Mesenchymal stem cell (in vitro differentiated cells and primary cell): ENCODE data around the gene NR2F2.

Source experiments
- DNase-seq: peaks from one replicate; pipeline ENCODE4 v3.0.0-alpha.2; 2013
- H2AFZ ChIP-seq: one replicate; pipeline ENCODE4 v1.6.1; 2013; ENCODE audit warnings: low read depth, mild to moderate bottlenecking, control low read depth, inconsistent platforms, low read length, moderate library complexity
- H2AK5ac ChIP-seq: 2 replicates; pipeline ENCODE4 v1.6.1; 2013; ENCODE audit warnings: low read length, moderate library complexity, mild to moderate bottlenecking, inconsistent platforms; ENCODE audit not compliant: severe bottlenecking
- H2BK120ac ChIP-seq: one replicate; pipeline ENCODE4 v1.6.1; 2013; ENCODE audit warnings: low read depth, mild to moderate bottlenecking, inconsistent platforms, low read length, moderate library complexity
- H2BK12ac ChIP-seq, 2 experiments: one replicate each; pipeline ENCODE4 v1.6.1; 2013; ENCODE audit warnings: inconsistent platforms in 2 of 2, low read length in 2 of 2, mild to moderate bottlenecking in 2 of 2, moderate library complexity in 2 of 2, control low read depth in 1 of 2
- H2BK15ac ChIP-seq: one replicate; pipeline ENCODE4 v1.6.1; 2013; ENCODE audit warnings: mild to moderate bottlenecking, low read depth, inconsistent platforms; ENCODE audit not compliant: poor library complexity, severe bottlenecking
- H2BK5ac ChIP-seq: 2 replicates; pipeline ENCODE4 v1.6.1; 2013; ENCODE audit warnings: low read depth, mild to moderate bottlenecking, low read length, control low read depth, inconsistent platforms; ENCODE audit not compliant: poor library complexity, severe bottlenecking
- H3K14ac ChIP-seq, 2 experiments: one replicate each; pipeline ENCODE4 v1.6.1; 2013; ENCODE audit warnings: inconsistent platforms in 2 of 2, low read length in 2 of 2, control low read depth in 1 of 2, mild to moderate bottlenecking in 1 of 2, moderate library complexity in 1 of 2
- H3K18ac ChIP-seq, 2 experiments: one replicate each; pipeline ENCODE4 v1.6.1; 2013; ENCODE audit warnings: inconsistent platforms in 2 of 2, low read length in 2 of 2, control low read depth in 1 of 2, low read depth in 1 of 2, mild to moderate bottlenecking in 1 of 2
- H3K23ac ChIP-seq, 2 experiments: one replicate each; pipeline ENCODE4 v1.6.1; 2013; ENCODE audit warnings: inconsistent platforms in 2 of 2, low read length in 2 of 2, mild to moderate bottlenecking in 2 of 2, moderate library complexity in 2 of 2, control low read depth in 1 of 2
- H3K27ac ChIP-seq: 2 replicates; pipeline ENCODE4 v1.5.1; 2013; ENCODE audit warnings: mild to moderate bottlenecking, moderate library complexity, low read length, control low read depth, inconsistent platforms; ENCODE audit not compliant: poor library complexity, severe bottlenecking
- H3K27me3 ChIP-seq, 2 experiments: 2 replicates each; pipeline versions ENCODE4 v1.6.1 to v1.7.0; 2013; ENCODE audit warnings: low read length in 2 of 2, mild to moderate bottlenecking in 2 of 2, moderate library complexity in 2 of 2, control low read depth in 1 of 2, inconsistent platforms in 1 of 2; ENCODE audit not compliant: control insufficient read depth in 1 of 2, insufficient read depth in 1 of 2
- H3K36me3 ChIP-seq, 2 experiments: 2 replicates each; pipeline versions ENCODE4 v1.6.1 to v1.7.0; 2013; ENCODE audit warnings: low read length in 2 of 2, control low read depth in 1 of 2, inconsistent platforms in 1 of 2, low read depth in 1 of 2, mild to moderate bottlenecking in 1 of 2; ENCODE audit not compliant: insufficient read depth in 2 of 2, control insufficient read depth in 1 of 2
- H3K4ac ChIP-seq, 2 experiments: one replicate each; pipeline ENCODE4 v1.6.1; 2013; ENCODE audit warnings: inconsistent platforms in 2 of 2, low read length in 2 of 2, mild to moderate bottlenecking in 2 of 2, moderate library complexity in 2 of 2, control low read depth in 1 of 2, low read depth in 1 of 2
- H3K4me1 ChIP-seq: 2 replicates; pipeline ENCODE4 v1.6.1; 2013; ENCODE audit warnings: low read depth, low read length, control low read depth; ENCODE audit not compliant: control insufficient read depth, insufficient read depth
- H3K4me2 ChIP-seq: 2 replicates; pipeline ENCODE4 v1.6.1; 2013; ENCODE audit warnings: low read length, mild to moderate bottlenecking, inconsistent platforms; ENCODE audit not compliant: poor library complexity, severe bottlenecking
- H3K4me3 ChIP-seq, 2 experiments: 2 replicates each; pipeline versions ENCODE4 v1.5.1 to v1.7.0; 2013; ENCODE audit warnings: low read length in 2 of 2, mild to moderate bottlenecking in 2 of 2, control low read depth in 1 of 2, low read depth in 1 of 2; ENCODE audit not compliant: insufficient read depth in 1 of 2
- H3K79me1 ChIP-seq: replicated peaks from 2 replicates; pipeline ENCODE4 v1.6.1; 2013; ENCODE audit warnings: mild to moderate bottlenecking, control low read depth, low read length, inconsistent platforms; ENCODE audit not compliant: poor library complexity, severe bottlenecking
- H3K9ac ChIP-seq: 2 replicates; pipeline ENCODE4 v1.7.0; 2013; ENCODE audit warnings: mild to moderate bottlenecking, low read length, moderate library complexity
- H3K9me3 ChIP-seq: 2 replicates; pipeline ENCODE4 v1.7.0; 2013; ENCODE audit warnings: mild to moderate bottlenecking, low read length; ENCODE audit not compliant: control insufficient read depth
- H4K8ac ChIP-seq: one replicate; pipeline ENCODE4 v1.6.1; 2013; ENCODE audit warnings: inconsistent platforms, mild to moderate bottlenecking, low read length, moderate library complexity
- H4K91ac ChIP-seq: one replicate; pipeline ENCODE4 v1.6.1; 2013; ENCODE audit warnings: mild to moderate bottlenecking, low read length, inconsistent platforms
- WGBS: methylation state at CpG from one replicate; pipeline ENCODE4 v1.1.7; 2013; ENCODE audit warnings: mixed read lengths; 5-methylcytosine and 5-hydroxymethylcytosine counted together

NR2F2 gene

GRCh38 chr15:96338074-96338765 is 7.7 kb downstream of the NR2F2 start:
- Histone ChIP-seq H3K36me3 (peaks cover 40 to 73% of the 10 kb centered on the region in 2 experiments), H3K79me1 (no peaks in the 10 kb centered on the region), H3K27me3 (no peaks in the 10 kb centered on the region), H2BK120ac (no peak overlapping the region), H4K91ac (no peak overlapping the region), H4K8ac (no peak overlapping the region), H3K4me3 (peak overlapping the region in 1 of 2 experiments; percentile 99), H2AFZ (no peak overlapping the region), H3K9ac (peak overlapping the region; percentile 99), H3K4me2 (peak overlapping the region; percentile 40), H3K23ac (no peak overlapping the region), H2BK5ac (no peak overlapping the region), H3K27ac (peak overlapping the region; percentile 71), H2AK5ac (no peak overlapping the region), H2BK12ac (no peak overlapping the region), H3K18ac (no peak overlapping the region), H3K4ac (no peak overlapping the region), H3K14ac (no peak overlapping the region), H3K9me3 (no peaks in the 10 kb centered on the region), H3K4me1 (peaks cover 4% of the 10 kb centered on the region), H2BK15ac (no peak overlapping the region)
- DNase-seq = peak; percentile 16
- 60% methylated on average over 1 of the region's 5 CpGs for WGBS

GRCh38 chr15:96338766-96339618 is 8.5 kb downstream of the NR2F2 start:
- Histone ChIP-seq H3K9ac (peak overlapping the region; percentile 99), H3K79me1 (no peaks in the 10 kb centered on the region), H3K27ac (peak overlapping the region; percentile 96), H3K14ac (no peak overlapping the region), H3K4ac (no peak overlapping the region), H3K36me3 (peaks cover 38 to 77% of the 10 kb centered on the region in 2 experiments), H3K27me3 (no peaks in the 10 kb centered on the region), H2AFZ (no peak overlapping the region), H3K4me2 (peak overlapping the region; percentile 83), H2BK12ac (no peak overlapping the region), H4K91ac (no peak overlapping the region), H2AK5ac (no peak overlapping the region), H3K9me3 (no peaks in the 10 kb centered on the region), H2BK15ac (no peak overlapping the region), H3K23ac (no peak overlapping the region), H2BK5ac (no peak overlapping the region), H3K4me1 (peaks cover 10% of the 10 kb centered on the region), H3K4me3 (peak overlapping the region; percentile 29 to 99), H4K8ac (no peak overlapping the region), H2BK120ac (no peak overlapping the region), H3K18ac (no peak overlapping the region)
- WGBS = 0% methylated on average over 6 of the region's 7 CpGs
- peak; percentile 53 for DNase-seq

GRCh38 chr15:96339619-96340347 is 9.3 kb downstream of the NR2F2 start:
- no peak overlapping the region for H3K4ac ChIP-seq
- peak overlapping the region; percentile 96 for H3K27ac ChIP-seq
- no peaks in the 10 kb centered on the region for H3K27me3 ChIP-seq
- H3K4me2 ChIP-seq = peak overlapping the region; percentile 83
- peaks cover 16% of the 10 kb centered on the region for H3K4me1 ChIP-seq
- no peak overlapping the region for H2BK120ac ChIP-seq
- peak; percentile 53 for DNase-seq
- no peak overlapping the region for H3K23ac ChIP-seq
- H3K79me1 ChIP-seq = no peaks in the 10 kb centered on the region
- no peak overlapping the region for H2AK5ac ChIP-seq
- H2BK12ac ChIP-seq = no peak overlapping the region
- H3K9ac ChIP-seq = peak overlapping the region; percentile 99
- no peak overlapping the region for H4K91ac ChIP-seq
- H4K8ac ChIP-seq = no peak overlapping the region
- H3K9me3 ChIP-seq = no peaks in the 10 kb centered on the region
- no peak overlapping the region for H3K14ac ChIP-seq
- H3K4me3 ChIP-seq = peak overlapping the region in 1 of 2 experiments; percentile 99
- 17% methylated on average over 2 of the region's 8 CpGs for WGBS
- no peak overlapping the region for H2BK15ac ChIP-seq
- no peak overlapping the region for H2AFZ ChIP-seq
- no peak overlapping the region for H2BK5ac ChIP-seq
- H3K36me3 ChIP-seq = peaks cover 37 to 76% of the 10 kb centered on the region in 2 experiments
- no peak overlapping the region for H3K18ac ChIP-seq

GRCh38 chr15:96340348-96340597 is 9.8 kb downstream of the NR2F2 start:
- H2BK5ac ChIP-seq = no peak overlapping the region
- peak overlapping the region; percentile 99 for H2BK120ac ChIP-seq
- peak overlapping the region in 1 of 2 experiments; percentile 99 for H3K4me3 ChIP-seq
- peak overlapping the region; percentile 79 for H3K4me2 ChIP-seq
- H3K4ac ChIP-seq = peak overlapping the region in 1 of 2 experiments; percentile 37
- no peaks in the 10 kb centered on the region for H3K27me3 ChIP-seq
- H3K18ac ChIP-seq = no peak overlapping the region
- WGBS = 2% methylated on average over 9 of the region's 11 CpGs
- no peaks in the 10 kb centered on the region for H3K9me3 ChIP-seq
- peaks cover 19% of the 10 kb centered on the region for H3K4me1 ChIP-seq
- no peak for DNase-seq
- H2BK15ac ChIP-seq = no peak overlapping the region
- no peak overlapping the region for H4K91ac ChIP-seq
- H2AFZ ChIP-seq = no peak overlapping the region
- H3K14ac ChIP-seq = no peak overlapping the region
- H3K9ac ChIP-seq = peak overlapping the region; percentile 99
- no peak overlapping the region for H3K23ac ChIP-seq
- H2BK12ac ChIP-seq = no peak overlapping the region
- no peak overlapping the region for H4K8ac ChIP-seq
- peak overlapping the region; percentile 96 for H3K27ac ChIP-seq
- H3K79me1 ChIP-seq = no peaks in the 10 kb centered on the region
- H3K36me3 ChIP-seq = peaks cover 34 to 71% of the 10 kb centered on the region in 2 experiments
- H2AK5ac ChIP-seq = no peak overlapping the region
